22Rv1 (cell line): ENCODE results near the gene GBA3.

Experiments used
- H3K27ac ChIP-seq: fragments of 450-650 bp; 2 replicates; pipeline ENCODE4 v1.5.1; 2017
- ZFX ChIP-seq: fragments of 450-650 bp; IDR thresholded peaks from 2 replicates; pipeline ENCODE4 v1.6.1; 2017; ENCODE audit warnings: antibody characterized with exemption, borderline replicate concordance
- TF ChIP-seq, protein P1 (sequence below): fragments of 450-650 bp; IDR thresholded peaks from 2 replicates; pipeline ENCODE4 v1.5.1; 2017; ENCODE audit warnings: mild to moderate bottlenecking

Gene GBA3

DNA sequence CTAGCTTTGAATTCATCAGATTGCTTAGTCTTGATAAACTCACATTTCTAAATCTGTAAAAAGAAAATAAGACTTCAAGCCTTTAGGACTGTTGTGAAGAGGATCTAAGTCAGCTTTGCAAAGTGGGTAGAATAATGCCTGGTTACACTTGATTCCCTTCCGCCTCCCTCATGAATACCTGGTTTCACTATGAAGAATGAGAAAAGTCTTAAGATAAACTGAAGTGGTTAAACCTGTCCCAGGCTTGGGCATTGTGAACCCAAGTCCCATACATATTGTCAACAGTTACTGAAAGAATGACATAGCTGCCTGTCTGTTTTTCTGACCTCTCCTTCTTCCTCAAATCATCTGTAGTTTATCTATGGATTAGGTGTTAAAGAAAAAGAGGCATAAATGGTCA lies 16.7 kb upstream of the GBA3 start:
- no peak for TF ChIP-seq ZFX
- TF ChIP-seq, protein P1, sequence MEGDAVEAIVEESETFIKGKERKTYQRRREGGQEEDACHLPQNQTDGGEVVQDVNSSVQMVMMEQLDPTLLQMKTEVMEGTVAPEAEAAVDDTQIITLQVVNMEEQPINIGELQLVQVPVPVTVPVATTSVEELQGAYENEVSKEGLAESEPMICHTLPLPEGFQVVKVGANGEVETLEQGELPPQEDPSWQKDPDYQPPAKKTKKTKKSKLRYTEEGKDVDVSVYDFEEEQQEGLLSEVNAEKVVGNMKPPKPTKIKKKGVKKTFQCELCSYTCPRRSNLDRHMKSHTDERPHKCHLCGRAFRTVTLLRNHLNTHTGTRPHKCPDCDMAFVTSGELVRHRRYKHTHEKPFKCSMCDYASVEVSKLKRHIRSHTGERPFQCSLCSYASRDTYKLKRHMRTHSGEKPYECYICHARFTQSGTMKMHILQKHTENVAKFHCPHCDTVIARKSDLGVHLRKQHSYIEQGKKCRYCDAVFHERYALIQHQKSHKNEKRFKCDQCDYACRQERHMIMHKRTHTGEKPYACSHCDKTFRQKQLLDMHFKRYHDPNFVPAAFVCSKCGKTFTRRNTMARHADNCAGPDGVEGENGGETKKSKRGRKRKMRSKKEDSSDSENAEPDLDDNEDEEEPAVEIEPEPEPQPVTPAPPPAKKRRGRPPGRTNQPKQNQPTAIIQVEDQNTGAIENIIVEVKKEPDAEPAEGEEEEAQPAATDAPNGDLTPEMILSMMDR, result no peak
- H3K27ac ChIP-seq, result no peak overlapping the region

DNA sequence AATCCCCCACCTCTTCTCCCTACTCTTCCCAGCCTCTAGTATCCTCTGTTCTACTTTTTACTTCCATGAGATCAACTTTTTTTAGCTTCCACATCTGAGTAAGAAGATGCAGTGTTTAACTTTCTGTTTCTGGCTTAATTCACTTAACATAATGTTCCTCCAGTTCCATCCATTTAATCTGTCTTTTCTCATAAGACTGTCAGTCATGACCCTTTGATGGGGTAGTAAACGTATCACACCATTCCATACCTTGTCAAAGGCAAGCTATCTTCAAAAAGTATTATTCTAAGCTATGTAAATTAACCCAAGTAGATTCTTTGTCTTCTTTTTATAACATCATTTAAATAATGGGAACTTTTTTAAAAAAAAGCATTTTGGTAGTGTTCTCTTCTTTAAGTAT lies 15.0 kb upstream of the GBA3 start:
- H3K27ac ChIP-seq, result no peak overlapping the region
- TF ChIP-seq, protein P1, result no peak
- TF ChIP-seq ZFX, result no peak

DNA sequence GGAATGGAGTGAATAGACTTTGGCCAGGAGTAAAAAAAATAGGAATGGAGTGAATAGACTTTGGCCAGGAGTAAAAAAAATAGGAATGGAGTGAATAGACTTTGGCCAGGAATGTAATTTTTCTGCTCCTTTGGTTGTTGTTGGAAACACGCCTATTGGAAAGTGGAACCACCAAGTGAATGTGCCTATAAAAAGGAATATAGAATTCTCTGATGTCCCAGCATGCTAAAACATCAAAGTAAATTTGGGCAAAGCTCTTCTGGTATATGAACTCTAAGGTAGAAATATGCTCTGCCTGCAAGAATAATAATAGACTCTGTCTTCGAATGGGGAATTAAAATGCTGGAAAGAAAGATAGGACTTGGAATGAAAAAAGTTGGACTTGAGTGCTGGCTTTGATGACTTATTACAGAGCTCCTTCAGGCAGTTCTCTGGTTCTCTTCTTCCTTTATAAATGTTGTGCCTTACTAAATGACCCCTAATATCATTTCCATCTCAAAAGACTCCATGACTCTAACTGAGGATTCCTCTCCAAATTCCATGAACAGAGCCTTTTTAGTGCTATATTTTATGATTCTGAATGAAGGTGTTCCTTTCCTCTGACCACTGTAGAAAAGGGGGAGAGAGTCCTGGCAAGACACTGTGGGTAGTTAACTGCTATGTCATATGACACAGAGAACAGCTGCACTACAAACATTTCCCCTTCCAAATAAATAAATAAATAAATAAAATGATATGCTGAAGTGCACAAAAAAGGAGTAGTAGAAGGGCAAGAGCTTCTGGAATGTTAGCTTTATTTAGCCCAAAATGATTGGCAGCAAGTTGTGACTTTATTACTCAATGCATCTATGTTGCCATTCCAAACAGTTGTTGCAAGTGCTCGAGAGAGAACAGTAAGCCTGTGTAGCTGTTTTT lies 13.5 kb upstream of the GBA3 start:
- no peak overlapping the region for H3K27ac ChIP-seq

DNA sequence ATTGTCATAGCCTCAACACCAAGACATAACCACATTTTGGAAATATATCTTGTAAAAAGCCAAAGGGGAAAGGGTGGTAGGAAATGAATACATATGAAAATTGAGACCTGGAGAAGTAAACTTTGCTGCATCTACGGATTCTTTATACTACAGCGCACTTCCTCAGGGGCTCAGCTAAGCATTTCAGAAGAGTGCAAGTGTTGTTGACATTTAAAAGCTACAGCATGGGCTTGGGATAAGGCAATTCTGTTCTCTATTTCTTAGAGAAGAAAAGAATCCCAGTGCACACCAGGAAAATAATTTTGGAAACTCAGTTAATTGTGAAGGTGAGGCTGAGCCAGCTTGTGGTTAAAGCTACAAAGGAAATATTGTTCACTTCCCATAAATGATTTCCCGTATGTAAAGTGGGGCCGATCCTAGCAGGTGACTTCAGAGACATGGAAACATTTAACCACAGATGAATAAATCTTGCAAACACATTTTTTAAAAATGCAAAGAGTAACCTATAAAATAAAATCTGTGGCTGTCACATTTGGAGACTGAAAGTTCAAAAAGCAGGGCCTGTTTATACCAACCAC lies 12.6 kb upstream of the GBA3 start:
- TF ChIP-seq, protein P1, result no peak
- TF ChIP-seq ZFX, result no peak
- H3K27ac ChIP-seq, result no peak overlapping the region

More for the DNA sequence above, 13.5 kb upstream of the GBA3 start:
- TF ChIP-seq, protein P1, result no peak
- TF ChIP-seq ZFX, result no peak

DNA sequence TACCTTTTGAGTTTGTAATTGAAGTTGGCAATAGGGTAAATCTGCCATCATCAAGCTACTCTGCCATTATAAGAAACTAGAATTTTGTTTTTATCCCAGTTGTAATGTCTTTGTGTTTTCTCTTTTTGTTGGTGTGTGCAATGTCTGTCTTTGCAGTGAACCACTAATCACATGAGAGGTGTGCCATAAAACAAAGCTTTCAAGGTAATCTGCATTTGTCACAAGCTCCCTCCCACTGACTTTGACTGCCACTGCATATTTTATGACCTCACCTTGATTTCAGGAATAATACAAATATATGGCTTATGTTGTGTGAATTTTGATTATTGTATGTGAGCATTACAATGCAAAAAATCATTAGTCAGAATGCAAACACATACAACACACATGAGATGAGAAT lies 9.0 kb upstream of the GBA3 start:
- no peak overlapping the region for H3K27ac ChIP-seq
- no peak for TF ChIP-seq ZFX

DNA sequence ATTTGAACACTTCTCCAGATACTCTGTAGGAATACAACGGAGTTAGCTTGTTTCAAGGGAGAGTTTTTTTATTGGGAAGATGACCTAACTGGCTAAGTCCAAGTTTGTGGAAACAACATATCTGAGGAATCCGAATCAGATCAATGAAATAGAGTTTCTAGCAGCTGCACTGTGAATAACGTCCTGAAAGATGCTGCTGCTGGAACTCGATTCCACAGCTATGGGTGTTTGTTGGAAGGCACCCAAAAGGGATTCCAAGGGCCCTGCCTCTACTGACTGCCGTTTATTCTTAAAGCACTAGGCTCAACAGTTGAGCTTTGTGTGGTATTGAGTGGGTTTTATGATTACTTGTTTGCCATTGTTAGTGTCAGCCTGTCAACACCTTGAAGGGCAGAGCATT lies 6.6 kb upstream of the GBA3 start:
- no peak for TF ChIP-seq ZFX
- TF ChIP-seq, protein P1, result no peak
- no peak overlapping the region for H3K27ac ChIP-seq

DNA sequence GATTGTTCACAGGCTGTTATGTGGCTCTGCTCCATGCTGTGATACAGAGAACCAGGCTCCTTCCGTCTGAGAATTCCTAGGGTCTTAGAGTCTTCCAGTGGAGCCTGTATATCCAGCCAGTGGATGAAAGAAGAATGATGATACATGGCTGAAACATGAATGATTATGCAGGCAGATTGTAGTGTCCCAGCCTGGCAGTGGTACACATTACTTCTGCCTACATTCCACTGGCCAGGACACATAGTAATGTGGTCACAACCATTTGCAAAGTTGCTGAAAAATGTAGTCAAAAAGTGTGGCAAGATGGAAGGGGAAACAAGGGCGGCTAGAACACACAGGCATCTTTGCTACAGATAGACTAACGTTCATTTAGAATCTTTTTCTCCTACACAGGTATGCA lies 4.5 kb upstream of the GBA3 start:
- no peak overlapping the region for H3K27ac ChIP-seq
- TF ChIP-seq, protein P1, result no peak
- TF ChIP-seq ZFX, result no peak
